ENCODE results near the gene KCNH1.
A peak's percentile ranks its signal among the peaks of the same experiment; 100 is the strongest.

KCNH1 gene

DNA sequence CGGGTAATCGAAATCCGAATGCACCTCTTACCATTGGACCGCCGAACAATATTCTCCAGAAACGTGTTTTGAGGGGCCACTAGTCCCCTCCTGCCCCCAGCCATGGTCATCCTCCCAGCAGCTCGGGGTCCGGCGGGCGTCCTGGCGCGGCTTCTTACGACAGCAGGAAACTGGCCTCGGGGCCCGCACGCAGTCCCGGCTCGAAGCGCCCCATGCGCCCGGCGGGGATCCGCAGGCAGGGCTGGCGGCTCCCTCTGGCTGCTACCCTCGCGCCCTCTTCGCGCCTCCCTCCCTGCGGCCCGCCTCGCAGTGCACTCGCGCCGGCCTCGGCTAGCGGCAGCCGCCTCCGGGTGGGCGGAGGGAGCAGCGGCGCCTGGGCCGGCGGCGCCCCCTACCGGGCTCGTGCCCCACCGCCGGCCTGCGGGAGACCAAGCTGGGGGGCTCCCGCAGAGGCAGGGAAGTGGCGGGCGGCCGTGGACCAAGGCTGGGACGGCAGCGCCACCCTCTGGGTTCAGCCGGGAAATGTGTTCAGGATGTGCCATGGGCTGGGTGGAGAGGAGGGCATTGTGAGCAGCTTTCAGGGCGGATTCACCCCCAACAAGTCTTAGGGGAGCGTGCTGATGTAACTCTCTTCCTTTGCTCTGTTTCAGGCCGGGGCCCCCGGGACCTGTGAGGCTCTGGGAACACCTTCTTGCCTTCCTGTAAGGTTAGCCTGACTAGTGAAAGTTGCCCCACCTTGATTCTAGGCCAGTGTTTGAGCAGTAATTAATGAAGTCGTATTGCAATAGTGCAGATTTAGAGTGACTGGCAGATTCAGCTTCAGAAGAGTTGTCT, at the start of gene KCNH1:
KCNH1 (minus strand) TSS at position 313 of the 834 bp plus-strand sequence; CDS start at position 110, 203 bp downstream.
- DNase-seq (ENCODE audit: low read depth), result peak; percentile 52

DNA sequence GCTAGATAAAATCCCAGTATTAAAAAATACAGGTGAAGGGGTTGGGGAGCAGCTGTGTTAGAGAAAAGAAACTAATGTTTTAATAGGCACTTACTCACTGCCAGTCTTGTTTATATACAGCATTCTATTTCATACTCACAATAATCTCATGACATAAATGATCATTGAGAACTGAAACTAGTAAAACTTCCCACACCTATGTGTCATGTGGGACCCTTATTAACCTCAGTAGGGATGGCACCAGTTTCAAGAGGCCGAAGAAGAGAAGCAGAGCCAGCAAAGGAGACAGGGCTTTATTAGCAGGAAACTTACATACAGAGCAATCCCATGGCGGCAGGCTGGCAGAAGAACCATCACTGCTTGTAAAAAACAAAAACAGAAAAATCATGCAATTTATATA, 48.8 kb upstream of the KCNH1 start:
- DNase-seq (ENCODE audit: low read depth), result no peak

- DNase-seq (ENCODE audit: low read depth), result no peak
Observed at GRCh38 chr1:211174375-211174774, 40.4 kb upstream of the KCNH1 start.

DNA sequence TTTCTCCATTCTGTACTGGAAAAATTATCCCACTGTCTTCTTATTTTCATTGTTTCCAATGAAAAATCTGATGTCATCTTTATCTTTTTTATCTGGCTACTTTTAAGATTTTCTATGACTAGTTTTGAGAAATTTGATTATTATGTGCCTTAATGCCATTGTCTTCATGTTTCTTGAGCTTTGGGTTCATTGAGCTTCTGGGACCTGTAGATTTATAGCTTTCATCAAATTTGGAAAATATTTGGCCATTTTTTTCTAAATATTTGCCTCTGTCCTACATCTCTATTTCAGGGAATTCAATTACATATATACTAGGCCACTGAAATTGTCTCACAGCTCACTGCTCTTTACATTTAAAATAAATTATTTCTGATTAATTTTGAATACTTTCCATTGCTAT, 38.7 kb upstream of the KCNH1 start:
- DNase-seq (ENCODE audit: low read depth), result no peak

DNA sequence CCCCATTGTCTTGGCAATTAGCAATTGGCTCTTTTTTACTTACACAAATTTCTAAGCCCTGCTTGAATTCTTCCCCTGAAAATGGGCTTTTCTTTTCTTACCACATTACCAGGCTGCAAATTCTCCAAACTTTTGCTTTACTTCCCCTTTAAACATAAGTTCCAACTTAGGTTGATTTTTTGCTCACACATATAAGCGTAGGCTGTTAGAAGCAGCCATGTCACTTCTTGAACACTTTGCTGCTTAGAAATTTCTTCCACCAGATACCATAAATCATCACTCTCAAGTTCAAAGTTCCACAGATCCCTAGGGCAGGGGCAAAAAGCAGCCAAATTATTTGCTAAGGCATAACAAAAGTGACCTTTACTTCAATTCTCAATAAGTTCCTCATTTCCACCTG, 35.4 kb upstream of the KCNH1 start:
- DNase-seq (ENCODE audit: low read depth), result no peak

DNA sequence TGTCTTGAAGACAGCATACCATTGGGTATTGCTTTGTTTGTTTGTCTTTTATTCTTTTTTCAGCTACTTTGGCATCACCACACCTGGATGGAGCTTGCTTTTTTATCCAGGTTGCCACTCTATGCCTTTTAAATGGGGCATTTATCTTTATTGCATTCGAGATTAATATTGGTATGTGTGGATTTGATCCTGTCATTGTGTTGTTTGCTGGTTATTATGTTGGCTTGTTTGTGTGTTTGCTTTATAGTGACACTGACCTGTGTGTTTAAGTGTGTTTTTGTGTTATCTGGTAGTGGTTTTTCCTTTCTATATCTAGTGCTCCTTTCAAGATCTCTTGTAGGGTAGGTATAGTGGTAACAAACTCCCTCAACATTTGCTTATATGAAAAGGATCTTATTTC, 24.9 kb upstream of the KCNH1 start:
- no peak for DNase-seq (ENCODE audit: low read depth)

GRCh38 chr1:211155040-211155439, 21.1 kb upstream of the KCNH1 start:
- no peak for DNase-seq (ENCODE audit: low read depth)

DNA sequence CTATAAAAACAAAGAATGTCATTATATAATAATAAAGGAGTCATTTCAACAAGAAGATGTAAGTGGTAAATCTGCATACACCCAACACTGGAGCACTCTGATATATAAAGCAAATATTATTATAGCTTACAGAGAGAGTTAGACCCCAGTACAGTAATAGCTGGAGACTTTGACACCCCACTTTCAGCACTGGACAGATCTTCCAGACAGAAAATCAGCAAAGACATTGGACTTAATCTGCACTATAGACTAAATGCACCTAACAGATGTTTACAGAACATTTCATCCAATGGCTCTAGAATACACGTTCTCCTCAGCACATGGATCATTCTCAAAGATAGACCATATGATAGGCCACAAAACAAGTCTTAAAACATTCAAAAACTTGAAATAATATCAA, 20.0 kb upstream of the KCNH1 start:
- no peak for DNase-seq (ENCODE audit: low read depth)

- no peak for DNase-seq (ENCODE audit: low read depth)
Observed at GRCh38 chr1:211148366-211148765, 14.4 kb upstream of the KCNH1 start.

DNA sequence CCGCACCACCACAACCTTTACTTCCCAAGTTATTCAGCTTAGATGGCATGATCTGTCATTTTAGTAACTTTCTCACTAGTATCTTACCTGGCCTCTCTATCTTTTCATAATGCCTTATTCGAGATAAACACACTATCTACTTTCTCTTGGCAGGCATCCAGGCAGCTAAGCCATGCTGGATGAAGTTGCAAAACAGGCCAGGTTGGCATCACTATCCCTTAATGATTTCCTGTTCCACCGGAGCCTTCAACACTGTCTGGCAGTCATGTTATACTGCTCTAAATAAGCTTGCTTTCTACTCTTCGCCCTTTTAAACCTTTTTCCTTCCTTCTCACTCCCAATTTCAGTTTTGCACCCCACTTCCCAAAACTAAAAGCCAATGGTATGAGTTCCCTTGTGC, 12.0 kb upstream of the KCNH1 start:
- no peak for DNase-seq (ENCODE audit: low read depth)

DNA sequence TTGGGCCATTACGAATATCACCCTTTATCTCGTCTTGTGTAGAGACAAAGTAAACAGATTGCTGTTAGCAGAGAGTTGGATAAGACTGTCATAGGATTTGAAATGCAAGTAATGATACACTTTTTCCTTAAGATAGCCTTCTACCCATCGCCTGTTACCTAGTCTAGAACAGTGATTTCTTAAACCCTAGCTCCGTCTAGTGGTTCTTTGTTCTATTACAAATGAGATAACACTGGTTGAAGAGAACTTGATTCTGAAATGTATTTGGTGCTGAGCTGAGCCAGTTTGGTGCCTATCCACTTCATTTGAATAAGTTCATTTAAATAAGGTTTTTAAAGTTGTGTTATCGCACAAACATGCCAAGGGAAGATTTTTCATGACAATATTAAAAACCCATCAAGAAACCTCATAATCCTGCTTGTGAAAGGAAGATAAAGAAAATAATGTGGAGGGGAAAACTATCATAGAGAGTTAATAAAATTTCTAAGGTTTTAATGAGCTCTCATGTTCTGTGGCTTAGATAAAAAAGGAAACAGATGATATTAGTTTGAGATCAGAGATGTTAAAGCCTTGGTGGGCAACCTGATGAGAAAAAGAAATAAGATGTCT, 1.5 kb upstream of the KCNH1 start:
- no peak for DNase-seq (ENCODE audit: low read depth)

DNA sequence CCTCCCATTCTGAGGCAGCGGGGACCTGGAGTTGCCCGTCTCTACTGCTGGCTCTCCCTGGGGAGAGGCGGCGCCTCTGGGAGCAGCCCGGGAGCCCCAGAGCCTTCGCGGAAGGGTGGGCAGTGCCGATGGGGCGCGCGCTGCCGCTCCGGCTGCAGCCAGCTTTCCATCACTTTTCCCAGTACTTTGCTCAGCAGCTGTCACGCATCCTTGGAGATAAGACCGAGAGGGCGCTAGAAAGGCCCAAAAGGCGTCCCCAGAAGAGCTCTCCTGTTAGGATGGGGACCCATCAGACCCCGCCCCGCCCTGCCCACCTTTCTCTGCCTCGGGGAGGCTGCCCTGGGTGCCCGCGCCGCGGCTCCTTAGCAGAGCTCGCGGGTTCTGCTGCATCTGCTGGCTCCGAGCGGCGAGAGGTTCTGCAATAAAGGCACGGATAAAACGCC, 534 bp downstream of the KCNH1 start:
- DNase-seq (ENCODE audit: low read depth), result peak; percentile 4

GRCh38 chr1:211132721-211133392, 1.1 kb downstream of the KCNH1 start:
- DNase-seq (ENCODE audit: low read depth), result no peak

DNA sequence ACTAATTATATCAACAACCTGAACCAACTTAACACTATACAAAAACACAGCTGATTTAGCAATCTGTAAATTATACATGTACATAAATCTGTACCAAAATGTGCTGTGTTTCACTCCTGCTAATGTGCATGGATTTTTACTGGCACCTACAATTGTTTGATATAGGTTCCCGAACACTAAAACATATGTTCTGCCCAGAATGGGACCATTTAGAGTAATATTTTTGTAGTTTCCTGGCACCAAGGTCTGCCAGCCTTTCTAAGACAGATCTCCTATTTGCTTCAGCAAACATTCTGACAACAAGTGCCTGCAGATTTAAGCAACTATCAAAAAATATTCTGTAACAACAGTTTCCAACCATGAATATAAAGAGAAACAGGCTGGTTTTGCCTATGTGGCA, 4.2 kb downstream of the KCNH1 start:
- DNase-seq (ENCODE audit: low read depth), result no peak

- DNase-seq (ENCODE audit: low read depth), result no peak
Observed at GRCh38 chr1:211127166-211127565, 6.8 kb downstream of the KCNH1 start.

DNA sequence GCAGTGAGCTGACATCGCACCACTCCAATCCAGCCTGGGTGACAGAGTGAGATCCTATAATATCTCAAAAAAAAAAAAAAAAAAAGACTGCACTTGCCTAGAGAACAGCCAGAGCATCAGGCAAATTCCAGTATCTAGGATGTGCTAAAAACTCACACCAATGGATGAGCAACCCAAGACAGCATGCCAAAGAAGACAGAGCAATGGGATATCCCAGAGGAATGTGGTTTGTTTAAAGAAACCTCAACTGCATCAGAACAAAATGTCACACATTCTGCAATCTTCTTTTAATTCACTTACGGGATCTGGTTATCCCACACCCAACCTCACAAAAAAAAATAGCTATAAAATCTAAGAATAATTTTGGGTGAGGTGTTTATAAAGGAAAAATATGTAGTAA, 7.3 kb downstream of the KCNH1 start:
- no peak for DNase-seq (ENCODE audit: low read depth)

GRCh38 chr1:211118407-211119102, 15.4 kb downstream of the KCNH1 start:
- no peak for DNase-seq (ENCODE audit: low read depth)

DNA sequence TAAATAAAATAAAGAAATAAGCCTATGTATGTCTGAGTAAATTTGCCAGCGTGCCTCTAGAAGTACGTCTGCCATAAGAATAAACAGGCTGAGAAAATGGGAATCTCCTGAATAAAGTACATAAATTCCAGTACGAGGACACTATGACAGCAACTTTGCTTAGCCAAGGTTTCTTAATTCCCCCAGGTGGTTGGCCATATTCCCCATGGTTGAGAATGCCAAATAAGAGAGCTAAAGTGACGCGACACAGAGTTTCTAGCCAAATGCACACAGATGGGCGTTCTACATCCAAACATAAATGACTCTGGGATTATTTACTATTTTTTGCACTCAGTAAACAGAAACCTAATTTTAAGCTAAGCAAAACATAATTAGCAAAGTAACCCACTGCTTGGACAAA, 19.5 kb downstream of the KCNH1 start:
- DNase-seq (ENCODE audit: low read depth), result no peak

DNA sequence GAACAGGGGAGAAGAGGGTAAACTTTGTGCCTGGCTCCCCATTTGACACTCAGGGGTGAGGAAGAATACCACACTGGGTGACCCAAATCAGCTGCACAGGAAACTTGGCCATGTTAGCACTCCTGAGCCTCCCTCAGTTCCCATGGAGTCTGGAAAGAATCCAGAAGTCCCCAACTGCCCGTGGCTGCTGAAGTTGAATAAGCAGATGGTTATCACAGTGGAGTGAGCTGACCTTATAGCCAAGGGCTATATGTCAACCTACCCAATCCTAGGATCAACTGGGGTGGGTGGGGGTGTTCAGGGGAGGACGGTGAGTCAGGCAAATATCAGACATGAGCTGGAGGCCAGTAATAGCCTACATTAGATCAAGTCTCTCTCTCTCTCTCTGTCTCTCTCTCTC, 20.4 kb downstream of the KCNH1 start:
- no peak for DNase-seq (ENCODE audit: low read depth)

DNA sequence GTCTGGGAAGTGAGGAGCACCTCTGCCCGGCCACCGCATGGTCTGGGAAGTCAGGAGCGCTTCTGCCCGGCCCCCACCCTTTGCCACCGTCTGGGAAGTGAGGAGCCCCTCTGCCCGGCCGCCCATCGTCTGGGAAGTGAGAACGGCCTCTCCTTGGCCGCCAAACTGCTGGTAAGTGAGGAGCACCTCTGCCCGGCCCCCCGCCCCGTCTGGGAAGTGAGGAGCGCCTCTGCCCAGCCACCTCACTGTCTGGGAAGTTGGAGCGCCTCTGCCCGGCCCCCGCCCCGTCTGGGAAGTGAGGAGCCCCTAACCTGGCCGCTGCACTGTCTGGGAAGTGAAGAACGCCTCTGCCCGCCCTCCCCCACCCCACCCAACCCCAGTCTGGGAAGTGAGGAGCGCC, 22.6 kb downstream of the KCNH1 start:
- DNase-seq (ENCODE audit: low read depth), result no peak

DNA sequence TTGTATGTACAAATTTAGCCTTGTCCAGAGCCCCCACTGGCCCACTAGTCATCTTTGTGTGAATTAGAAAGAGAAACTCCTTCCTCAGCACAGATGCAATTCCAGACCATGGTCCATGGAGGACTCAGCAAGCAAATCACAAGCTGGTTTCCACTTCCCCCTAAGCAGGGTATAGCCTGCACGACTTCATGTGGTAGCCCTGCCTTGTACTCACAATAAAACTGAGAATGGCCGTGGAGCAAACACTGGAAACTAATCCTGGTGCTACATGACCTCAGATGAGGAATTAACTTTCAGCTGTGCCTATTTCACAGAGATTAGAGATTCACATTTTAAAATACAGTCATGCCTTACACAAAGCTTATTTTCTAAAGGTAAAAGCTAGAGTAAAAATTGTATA, 32.5 kb downstream of the KCNH1 start:
- DNase-seq (ENCODE audit: low read depth), result no peak

DNA sequence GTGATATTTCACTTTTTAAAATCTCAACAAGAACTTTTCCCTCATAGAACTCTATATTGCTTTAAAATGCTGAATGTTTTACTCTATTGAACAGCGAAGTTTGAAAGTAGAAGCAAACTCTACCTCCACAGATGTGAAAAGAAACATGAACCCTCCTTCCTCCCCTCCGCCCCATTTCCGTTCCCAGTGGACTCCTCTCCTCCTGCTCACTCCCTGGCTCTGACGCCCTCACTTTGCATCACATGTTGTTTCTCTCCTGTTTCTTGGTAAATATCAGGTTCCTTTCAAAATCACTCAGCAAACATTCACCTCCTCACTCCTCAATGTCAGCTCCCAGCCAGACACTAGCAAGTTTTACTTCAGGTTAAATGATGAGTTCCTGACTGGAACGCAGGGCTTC, 34.6 kb downstream of the KCNH1 start:
- no peak for DNase-seq (ENCODE audit: low read depth)

DNA sequence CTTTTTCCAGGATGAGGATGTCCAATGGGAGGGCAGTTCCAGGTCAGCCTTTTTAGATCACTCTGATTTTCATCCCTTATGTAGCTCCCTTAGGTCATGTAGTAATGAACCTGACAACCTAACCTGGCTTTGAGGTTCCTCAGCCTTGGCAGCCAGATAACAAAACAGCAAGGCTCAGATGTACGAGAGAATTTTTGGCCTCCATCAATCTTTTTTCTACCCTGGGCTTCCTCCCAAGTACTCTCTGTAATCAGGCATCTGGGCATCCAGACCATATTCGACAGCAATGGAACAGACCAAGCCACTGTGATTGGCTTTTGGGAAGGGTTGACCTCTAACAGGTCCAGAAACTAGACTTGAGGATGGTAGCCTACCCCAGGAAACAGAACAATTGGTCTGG, 38.6 kb downstream of the KCNH1 start:
- DNase-seq (ENCODE audit: low read depth), result no peak

All from stimulated activated CD4-positive, alpha-beta T cell treated with anti-CD3 and anti-CD28 coated beads, Interleukin-2, amount 100 ng/mL, for 4 hours (primary cell).